Activated T-helper 9 cell treated with anti-CD3 and anti-CD28 coated beads, Interleukin-2, amount 50 U/mL, for 16 hours (primary cell): ENCODE measurements around the gene NKAIN4.

Experiments
- DNase-seq: peaks from one replicate; pipeline ENCODE4 v3.0.0-alpha.2; 2020; ENCODE audit warnings: low read depth

The NKAIN4 gene

DNA sequence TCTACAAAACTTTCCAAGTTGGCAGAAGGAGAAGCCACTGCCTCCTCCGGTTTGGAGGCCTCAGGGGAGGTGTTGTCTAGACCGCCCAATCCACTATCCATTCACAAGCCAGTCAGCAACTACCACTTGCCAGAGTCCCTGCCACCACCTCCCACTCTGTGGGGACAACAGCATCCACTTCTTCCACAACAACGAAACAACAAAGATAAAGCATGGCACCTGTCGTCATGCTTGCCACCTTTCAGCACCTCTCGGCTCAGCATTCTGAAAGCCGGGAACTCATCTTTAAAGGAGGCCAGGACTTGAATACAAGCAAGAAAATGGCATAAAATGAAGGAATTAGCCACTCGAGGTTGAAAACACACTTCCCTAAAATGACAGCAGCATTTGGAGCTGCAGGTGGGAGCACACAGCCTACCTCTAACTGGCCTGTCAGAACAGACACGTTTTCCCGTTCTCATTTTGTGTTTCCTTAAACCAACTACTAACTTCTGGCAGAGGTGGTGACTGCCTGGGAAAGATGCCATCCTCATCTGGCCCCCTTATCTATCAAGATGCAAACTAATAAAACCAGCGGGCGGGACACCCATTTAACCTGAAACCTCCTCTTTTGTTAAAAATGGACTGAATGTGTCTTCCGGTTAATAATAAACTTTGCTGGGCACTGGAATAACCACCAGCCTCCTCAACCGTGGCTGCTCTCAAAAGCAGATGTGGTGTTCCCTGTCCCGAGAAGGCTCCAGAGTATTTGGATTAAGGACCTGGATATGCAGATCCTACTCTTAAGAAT, 60.1 kb downstream of the NKAIN4 start:
- no peak for DNase-seq

DNA sequence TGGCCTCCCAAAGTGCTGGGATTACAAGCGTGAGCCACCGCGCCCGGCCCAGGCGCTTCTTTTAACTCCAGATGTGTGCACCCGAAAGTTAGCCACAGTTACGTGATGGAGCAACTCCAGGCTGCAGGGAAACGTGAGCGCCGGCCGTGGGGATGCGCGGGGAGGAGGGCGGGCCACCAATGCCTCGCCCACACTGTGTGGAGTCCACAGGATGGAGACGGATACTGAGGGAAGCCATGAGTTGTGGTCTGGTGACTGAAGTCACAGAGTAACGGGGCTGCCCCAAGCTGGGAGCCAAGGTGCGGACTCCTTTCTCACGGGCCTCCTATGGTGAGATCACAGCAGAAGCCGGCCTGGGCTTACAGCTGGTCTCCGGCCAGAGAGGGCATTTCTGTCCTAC, 61.5 kb downstream of the NKAIN4 start:
- DNase-seq = no peak

DNA sequence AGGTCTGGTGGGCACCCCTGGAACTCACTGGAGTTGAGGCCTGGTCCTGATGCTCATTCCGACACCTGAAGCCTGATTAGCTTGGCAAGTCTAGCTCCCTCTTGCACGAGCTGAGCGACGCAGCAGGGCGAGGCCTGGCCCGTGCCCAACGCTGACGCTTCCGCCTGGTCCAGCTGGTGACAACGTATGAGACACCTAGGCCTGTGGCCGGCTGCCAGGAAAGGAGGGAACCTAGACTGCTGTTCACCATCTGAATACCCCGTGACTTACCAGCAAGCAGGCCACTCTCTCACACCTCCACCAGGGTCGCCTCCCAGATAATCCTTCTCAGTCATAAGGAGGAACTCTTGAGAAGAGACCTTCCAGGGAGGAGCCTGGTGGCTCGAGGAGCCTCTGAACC, 62.9 kb downstream of the NKAIN4 start:
- no peak for DNase-seq

DNA sequence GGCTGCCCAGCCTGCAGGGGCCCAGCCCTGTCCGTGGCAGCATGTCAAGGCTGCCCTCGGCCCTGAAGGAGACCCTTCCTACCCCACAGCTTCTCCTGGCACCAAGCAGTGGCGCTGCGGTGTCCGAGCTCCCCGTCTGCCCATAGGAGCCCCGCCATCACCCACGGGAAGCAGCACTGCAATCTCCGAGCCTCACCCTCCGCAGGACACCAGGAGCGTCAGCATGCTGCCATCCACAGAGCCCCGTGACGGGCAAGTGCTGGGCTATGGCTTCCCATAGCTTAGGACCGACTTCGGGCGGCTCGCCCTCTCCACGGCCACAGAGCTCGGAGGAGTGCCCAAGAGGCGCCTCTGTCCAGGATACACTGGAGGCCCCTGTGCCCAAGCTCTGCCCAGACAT, 63.4 kb downstream of the NKAIN4 start:
- DNase-seq = no peak
